ENCODE data around the gene EPC1.

- TF ChIP-seq CTCF (IDR thresholded peaks at IDR 0.05; ENCODE audit: control extremely low read depth in 1 of 3, insufficient read depth in 1 of 3, low read depth in 1 of 3, low read length in 3 of 3), result no peak
- TF ChIP-seq KDM5A (IDR thresholded peaks at IDR 0.05; ENCODE audit: low read length), result no peak
- no peak for TF ChIP-seq KDM1A (IDR thresholded peaks at IDR 0.05; ENCODE audit: borderline replicate concordance, low read length)
Observed at GRCh38 chr10:32273336-32273735, 73.6 kb downstream of the EPC1 start.

All from H1 (cell line).